GM23338 (cell line): Measurements from ENCODE around the gene MDGA2. TPM values are rescaled to one million over a fixed set of nuclear protein-coding genes. Genes with fewer than 3 reads are reported as not detected.

Experiments
- ATAC-seq: fragments of 200-7000 bp; cut with Tn5 transposase; 3 replicates; pipeline ENCODE4 v1.9.1; 2020
- DNase-seq: peaks from one replicate; pipeline ENCODE4 v3.0.0-alpha.2; 2015; ENCODE audit warnings: low spot score
- H2AFZ ChIP-seq: fragments of 200-600 bp; sonication (generic); 2 replicates; pipeline ENCODE4 v1.8.0; 2016; ENCODE audit warnings: antibody characterized with exemption, mild to moderate bottlenecking, moderate library complexity
- H3F3A ChIP-seq: fragments of 200-600 bp; sonication (generic); replicated peaks from 2 replicates; pipeline ENCODE4 v1.8.0; 2017; ENCODE audit warnings: antibody characterized with exemption, mixed run types, low read depth
- H3K27ac ChIP-seq: fragments of 200-600 bp; sonication (generic); 2 replicates; pipeline ENCODE4 v1.6.1; 2016; ENCODE audit warnings: low read depth
- H3K27me3 ChIP-seq: fragments of 200-600 bp; sonication (generic); 2 replicates; pipeline ENCODE4 v1.8.0; 2016; ENCODE audit warnings: mild to moderate bottlenecking, mixed run types, moderate library complexity; ENCODE audit not compliant: insufficient read depth
- H3K36me3 ChIP-seq: fragments of 200-600 bp; sonication (generic); 2 replicates; pipeline ENCODE4 v1.8.0; 2016; ENCODE audit warnings: mild to moderate bottlenecking; ENCODE audit not compliant: insufficient read depth
- H3K4me1 ChIP-seq: fragments of 200-600 bp; sonication (generic); 2 replicates; pipeline ENCODE4 v1.8.0; 2016; ENCODE audit warnings: mild to moderate bottlenecking, moderate library complexity; ENCODE audit not compliant: insufficient read depth
- H3K4me2 ChIP-seq: fragments of 200-600 bp; sonication (generic); 2 replicates; pipeline ENCODE4 v1.7.1; 2017; ENCODE audit warnings: mixed run types
- H3K4me3 ChIP-seq: fragments of 200-600 bp; sonication (generic); 2 replicates; pipeline ENCODE4 v1.6.1; 2016; ENCODE audit warnings: mixed run types
- H3K79me2 ChIP-seq: fragments of 200-600 bp; sonication (generic); replicated peaks from 2 replicates; pipeline ENCODE4 v1.8.0; 2017; ENCODE audit warnings: mild to moderate bottlenecking; ENCODE audit not compliant: insufficient read depth
- H3K9me2 ChIP-seq: fragments of 200-600 bp; sonication (generic); 2 replicates; pipeline ENCODE4 v1.8.0; 2017; ENCODE audit not compliant: insufficient read depth
- H4K20me1 ChIP-seq: fragments of 200-600 bp; sonication (generic); replicated peaks from 2 replicates; pipeline ENCODE4 v1.8.0; 2017; ENCODE audit warnings: mild to moderate bottlenecking; ENCODE audit not compliant: insufficient read depth
- H3K27ac Mint-ChIP-seq: 2 replicates; pipeline ENCODE4 v1.8.0; 2020; ENCODE audit warnings: inconsistent platforms, mild to moderate bottlenecking, moderate library complexity, mixed read lengths
- H3K27me3 Mint-ChIP-seq: 3 replicates; pipeline ENCODE4 v1.8.0; 2022; ENCODE audit warnings: low read depth, mild to moderate bottlenecking, moderate library complexity, mixed read lengths, inconsistent platforms; ENCODE audit not compliant: insufficient read depth, poor library complexity
- H3K36me3 Mint-ChIP-seq: 3 replicates; pipeline ENCODE4 v1.8.0; 2021; ENCODE audit warnings: low read depth, mild to moderate bottlenecking, inconsistent platforms, moderate library complexity, mixed read lengths
- H3K4me1 Mint-ChIP-seq: 3 replicates; pipeline ENCODE4 v1.8.0; 2020; ENCODE audit warnings: mild to moderate bottlenecking, inconsistent platforms, mixed read lengths
- H3K4me3 Mint-ChIP-seq: 3 replicates; pipeline ENCODE4 v1.8.0; 2021; ENCODE audit warnings: moderate library complexity, mild to moderate bottlenecking, inconsistent platforms, mixed read lengths
- H3K9me3 Mint-ChIP-seq: 3 replicates; pipeline ENCODE4 v1.8.0; 2020; ENCODE audit warnings: moderate library complexity, mild to moderate bottlenecking, inconsistent platforms, mixed read lengths
- CREB1 ChIP-seq: fragments of 250-450 bp; sonication (Bioruptor Pico); IDR thresholded peaks from 2 replicates; pipeline ENCODE4 v1.5.0; 2020; ENCODE audit warnings: low read depth, mild to moderate bottlenecking, moderate library complexity
- EZH2 ChIP-seq: fragments of 200-600 bp; sonication (generic); IDR thresholded peaks from one replicate; pipeline ENCODE4 v1.8.0; 2017; ENCODE audit warnings: antibody characterized with exemption, mild to moderate bottlenecking, low read depth; ENCODE audit not compliant: unreplicated experiment
- EZH2phosphoT487 ChIP-seq: fragments of 200-600 bp; sonication (generic); IDR thresholded peaks from one replicate; pipeline ENCODE4 v1.8.1; 2018; ENCODE audit warnings: antibody characterized with exemption; ENCODE audit not compliant: unreplicated experiment
- JUNB ChIP-seq: IDR thresholded peaks from one replicate; pipeline ENCODE4 v1.6.1; 2016; ENCODE audit warnings: antibody characterized with exemption; ENCODE audit not compliant: unreplicated experiment
- NANOG ChIP-seq: IDR thresholded peaks from 2 replicates; pipeline ENCODE4 v1.6.1; 2016; ENCODE audit warnings: antibody characterized with exemption, borderline replicate concordance
- POLR2AphosphoS5 ChIP-seq: IDR thresholded peaks from 2 replicates; pipeline ENCODE4 v1.6.1; 2016; ENCODE audit warnings: antibody characterized with exemption, low read depth
- STAT1 ChIP-seq: IDR thresholded peaks from one replicate; pipeline ENCODE4 v1.6.1; 2016; ENCODE audit warnings: antibody characterized with exemption; ENCODE audit not compliant: unreplicated experiment
- ZNF114 ChIP-seq: fragments of 250-450 bp; sonication (Bioruptor Pico); IDR thresholded peaks from 2 replicates; pipeline ENCODE4 v1.5.0; 2020; ENCODE audit warnings: mild to moderate bottlenecking, moderate library complexity
- ZNF331 ChIP-seq: fragments of 250-450 bp; sonication (Bioruptor Pico); IDR thresholded peaks from 2 replicates; pipeline ENCODE4 v1.5.0; 2020; ENCODE audit warnings: low read depth, mild to moderate bottlenecking, moderate library complexity
- polyA plus RNA-seq: library from polyadenylated mRNA; unstranded; fragments of >200 nt; fragmentation: Nextera tagmentation; extraction: Ambion mirVana; gene quantifications from 2 replicates; pipeline ENCODE4 v1.2.1, GENCODE V29; 2016
- total RNA-seq: library from RNA; depleted of rRNA; stranded (reverse); fragments of >200 nt; shearing (Covaris generic); gene quantifications from 2 replicates; pipeline ENCODE4 v1.2.3, GENCODE V29; 2014
- TF ChIP-seq, protein P1 (sequence below): IDR thresholded peaks from one replicate; pipeline ENCODE4 v1.6.1; 2018; ENCODE audit warnings: antibody characterized with exemption; ENCODE audit not compliant: unreplicated experiment
- TF ChIP-seq, protein P2 (sequence below), 2 experiments: fragments of 200-600 bp in 1 of 2; sonication (generic) in 1 of 2; conservative IDR thresholded peaks; 2 replicates each; pipeline versions ENCODE4 v1.5.1 to v1.6.1; 2016 to 2017; ENCODE audit warnings: antibody characterized with exemption in 2 of 2, low read depth in 2 of 2, mild to moderate bottlenecking in 2 of 2, moderate library complexity in 1 of 2
- TF ChIP-seq, protein P3 (sequence below): IDR thresholded peaks from 2 replicates; pipeline ENCODE4 v1.6.1; 2016; ENCODE audit warnings: antibody characterized with exemption
- TF ChIP-seq, protein P4 (sequence below): fragments of 250-450 bp; sonication (Bioruptor Pico); IDR thresholded peaks from 2 replicates; pipeline ENCODE4 v1.5.0; 2020; ENCODE audit warnings: mild to moderate bottlenecking, moderate library complexity

The MDGA2 gene
- total and polyA plus RNA-seq, 2 experiments from 2014 or later = 0.68 to 1.7 TPM

DNA sequence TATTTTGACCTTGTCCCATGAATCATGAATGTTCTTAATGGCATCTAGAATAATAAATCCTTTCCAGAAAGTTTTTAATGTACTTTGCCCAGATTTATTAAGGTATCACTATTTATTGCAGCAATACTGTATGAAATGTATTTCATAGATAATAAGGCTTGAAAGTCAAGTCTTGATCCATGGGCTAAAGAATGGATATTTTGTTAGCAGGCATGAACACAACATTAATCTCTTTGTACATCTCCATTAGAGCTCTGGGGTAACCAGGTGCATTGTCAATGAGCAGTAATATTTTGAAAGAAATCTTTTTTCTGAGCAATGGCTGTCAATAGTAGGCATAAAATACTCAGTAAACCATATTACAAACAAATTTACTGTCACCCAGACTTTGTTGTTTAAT, 882.3 kb downstream of the MDGA2 start:
- no peaks in the 10 kb centered on the region for H3K36me3 ChIP-seq
- no peaks in the 10 kb centered on the region for H3F3A ChIP-seq
- Mint-ChIP-seq H3K36me3 (no peaks in the 10 kb centered on the region), H3K9me3 (peaks cover 3% of the 10 kb centered on the region; the same call in 2 of the 3 replicates), H3K27me3 (peaks cover 2% of the 10 kb centered on the region), H3K4me1 (no peaks in the 10 kb centered on the region), H3K4me3 (no peak overlapping the region), H3K27ac (no peak overlapping the region)
- H3K4me1 ChIP-seq = no peaks in the 10 kb centered on the region
- H4K20me1 ChIP-seq = no peaks in the 10 kb centered on the region
- no peak overlapping the region for H2AFZ ChIP-seq
- no peak for ATAC-seq
- H3K79me2 ChIP-seq = no peaks in the 10 kb centered on the region
- no peak overlapping the region for H3K4me2 ChIP-seq
- no peaks in the 10 kb centered on the region for H3K27me3 ChIP-seq
- no peak for TF ChIP-seq EZH2
- no peak for TF ChIP-seq POLR2AphosphoS5
- TF ChIP-seq CREB1 = no peak
- TF ChIP-seq, protein P1, sequence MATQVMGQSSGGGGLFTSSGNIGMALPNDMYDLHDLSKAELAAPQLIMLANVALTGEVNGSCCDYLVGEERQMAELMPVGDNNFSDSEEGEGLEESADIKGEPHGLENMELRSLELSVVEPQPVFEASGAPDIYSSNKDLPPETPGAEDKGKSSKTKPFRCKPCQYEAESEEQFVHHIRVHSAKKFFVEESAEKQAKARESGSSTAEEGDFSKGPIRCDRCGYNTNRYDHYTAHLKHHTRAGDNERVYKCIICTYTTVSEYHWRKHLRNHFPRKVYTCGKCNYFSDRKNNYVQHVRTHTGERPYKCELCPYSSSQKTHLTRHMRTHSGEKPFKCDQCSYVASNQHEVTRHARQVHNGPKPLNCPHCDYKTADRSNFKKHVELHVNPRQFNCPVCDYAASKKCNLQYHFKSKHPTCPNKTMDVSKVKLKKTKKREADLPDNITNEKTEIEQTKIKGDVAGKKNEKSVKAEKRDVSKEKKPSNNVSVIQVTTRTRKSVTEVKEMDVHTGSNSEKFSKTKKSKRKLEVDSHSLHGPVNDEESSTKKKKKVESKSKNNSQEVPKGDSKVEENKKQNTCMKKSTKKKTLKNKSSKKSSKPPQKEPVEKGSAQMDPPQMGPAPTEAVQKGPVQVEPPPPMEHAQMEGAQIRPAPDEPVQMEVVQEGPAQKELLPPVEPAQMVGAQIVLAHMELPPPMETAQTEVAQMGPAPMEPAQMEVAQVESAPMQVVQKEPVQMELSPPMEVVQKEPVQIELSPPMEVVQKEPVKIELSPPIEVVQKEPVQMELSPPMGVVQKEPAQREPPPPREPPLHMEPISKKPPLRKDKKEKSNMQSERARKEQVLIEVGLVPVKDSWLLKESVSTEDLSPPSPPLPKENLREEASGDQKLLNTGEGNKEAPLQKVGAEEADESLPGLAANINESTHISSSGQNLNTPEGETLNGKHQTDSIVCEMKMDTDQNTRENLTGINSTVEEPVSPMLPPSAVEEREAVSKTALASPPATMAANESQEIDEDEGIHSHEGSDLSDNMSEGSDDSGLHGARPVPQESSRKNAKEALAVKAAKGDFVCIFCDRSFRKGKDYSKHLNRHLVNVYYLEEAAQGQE = no peak
- TF ChIP-seq, protein P2, sequence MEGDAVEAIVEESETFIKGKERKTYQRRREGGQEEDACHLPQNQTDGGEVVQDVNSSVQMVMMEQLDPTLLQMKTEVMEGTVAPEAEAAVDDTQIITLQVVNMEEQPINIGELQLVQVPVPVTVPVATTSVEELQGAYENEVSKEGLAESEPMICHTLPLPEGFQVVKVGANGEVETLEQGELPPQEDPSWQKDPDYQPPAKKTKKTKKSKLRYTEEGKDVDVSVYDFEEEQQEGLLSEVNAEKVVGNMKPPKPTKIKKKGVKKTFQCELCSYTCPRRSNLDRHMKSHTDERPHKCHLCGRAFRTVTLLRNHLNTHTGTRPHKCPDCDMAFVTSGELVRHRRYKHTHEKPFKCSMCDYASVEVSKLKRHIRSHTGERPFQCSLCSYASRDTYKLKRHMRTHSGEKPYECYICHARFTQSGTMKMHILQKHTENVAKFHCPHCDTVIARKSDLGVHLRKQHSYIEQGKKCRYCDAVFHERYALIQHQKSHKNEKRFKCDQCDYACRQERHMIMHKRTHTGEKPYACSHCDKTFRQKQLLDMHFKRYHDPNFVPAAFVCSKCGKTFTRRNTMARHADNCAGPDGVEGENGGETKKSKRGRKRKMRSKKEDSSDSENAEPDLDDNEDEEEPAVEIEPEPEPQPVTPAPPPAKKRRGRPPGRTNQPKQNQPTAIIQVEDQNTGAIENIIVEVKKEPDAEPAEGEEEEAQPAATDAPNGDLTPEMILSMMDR (conservative IDR thresholded peaks at IDR 0.05; ENCODE audit: low read depth in 2 of 2) = no peak
- TF ChIP-seq, protein P3, sequence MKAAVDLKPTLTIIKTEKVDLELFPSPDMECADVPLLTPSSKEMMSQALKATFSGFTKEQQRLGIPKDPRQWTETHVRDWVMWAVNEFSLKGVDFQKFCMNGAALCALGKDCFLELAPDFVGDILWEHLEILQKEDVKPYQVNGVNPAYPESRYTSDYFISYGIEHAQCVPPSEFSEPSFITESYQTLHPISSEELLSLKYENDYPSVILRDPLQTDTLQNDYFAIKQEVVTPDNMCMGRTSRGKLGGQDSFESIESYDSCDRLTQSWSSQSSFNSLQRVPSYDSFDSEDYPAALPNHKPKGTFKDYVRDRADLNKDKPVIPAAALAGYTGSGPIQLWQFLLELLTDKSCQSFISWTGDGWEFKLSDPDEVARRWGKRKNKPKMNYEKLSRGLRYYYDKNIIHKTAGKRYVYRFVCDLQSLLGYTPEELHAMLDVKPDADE = no peak
- TF ChIP-seq ZNF331 (CRISPR knock-in tag) = no peak
- TF ChIP-seq, protein P4, sequence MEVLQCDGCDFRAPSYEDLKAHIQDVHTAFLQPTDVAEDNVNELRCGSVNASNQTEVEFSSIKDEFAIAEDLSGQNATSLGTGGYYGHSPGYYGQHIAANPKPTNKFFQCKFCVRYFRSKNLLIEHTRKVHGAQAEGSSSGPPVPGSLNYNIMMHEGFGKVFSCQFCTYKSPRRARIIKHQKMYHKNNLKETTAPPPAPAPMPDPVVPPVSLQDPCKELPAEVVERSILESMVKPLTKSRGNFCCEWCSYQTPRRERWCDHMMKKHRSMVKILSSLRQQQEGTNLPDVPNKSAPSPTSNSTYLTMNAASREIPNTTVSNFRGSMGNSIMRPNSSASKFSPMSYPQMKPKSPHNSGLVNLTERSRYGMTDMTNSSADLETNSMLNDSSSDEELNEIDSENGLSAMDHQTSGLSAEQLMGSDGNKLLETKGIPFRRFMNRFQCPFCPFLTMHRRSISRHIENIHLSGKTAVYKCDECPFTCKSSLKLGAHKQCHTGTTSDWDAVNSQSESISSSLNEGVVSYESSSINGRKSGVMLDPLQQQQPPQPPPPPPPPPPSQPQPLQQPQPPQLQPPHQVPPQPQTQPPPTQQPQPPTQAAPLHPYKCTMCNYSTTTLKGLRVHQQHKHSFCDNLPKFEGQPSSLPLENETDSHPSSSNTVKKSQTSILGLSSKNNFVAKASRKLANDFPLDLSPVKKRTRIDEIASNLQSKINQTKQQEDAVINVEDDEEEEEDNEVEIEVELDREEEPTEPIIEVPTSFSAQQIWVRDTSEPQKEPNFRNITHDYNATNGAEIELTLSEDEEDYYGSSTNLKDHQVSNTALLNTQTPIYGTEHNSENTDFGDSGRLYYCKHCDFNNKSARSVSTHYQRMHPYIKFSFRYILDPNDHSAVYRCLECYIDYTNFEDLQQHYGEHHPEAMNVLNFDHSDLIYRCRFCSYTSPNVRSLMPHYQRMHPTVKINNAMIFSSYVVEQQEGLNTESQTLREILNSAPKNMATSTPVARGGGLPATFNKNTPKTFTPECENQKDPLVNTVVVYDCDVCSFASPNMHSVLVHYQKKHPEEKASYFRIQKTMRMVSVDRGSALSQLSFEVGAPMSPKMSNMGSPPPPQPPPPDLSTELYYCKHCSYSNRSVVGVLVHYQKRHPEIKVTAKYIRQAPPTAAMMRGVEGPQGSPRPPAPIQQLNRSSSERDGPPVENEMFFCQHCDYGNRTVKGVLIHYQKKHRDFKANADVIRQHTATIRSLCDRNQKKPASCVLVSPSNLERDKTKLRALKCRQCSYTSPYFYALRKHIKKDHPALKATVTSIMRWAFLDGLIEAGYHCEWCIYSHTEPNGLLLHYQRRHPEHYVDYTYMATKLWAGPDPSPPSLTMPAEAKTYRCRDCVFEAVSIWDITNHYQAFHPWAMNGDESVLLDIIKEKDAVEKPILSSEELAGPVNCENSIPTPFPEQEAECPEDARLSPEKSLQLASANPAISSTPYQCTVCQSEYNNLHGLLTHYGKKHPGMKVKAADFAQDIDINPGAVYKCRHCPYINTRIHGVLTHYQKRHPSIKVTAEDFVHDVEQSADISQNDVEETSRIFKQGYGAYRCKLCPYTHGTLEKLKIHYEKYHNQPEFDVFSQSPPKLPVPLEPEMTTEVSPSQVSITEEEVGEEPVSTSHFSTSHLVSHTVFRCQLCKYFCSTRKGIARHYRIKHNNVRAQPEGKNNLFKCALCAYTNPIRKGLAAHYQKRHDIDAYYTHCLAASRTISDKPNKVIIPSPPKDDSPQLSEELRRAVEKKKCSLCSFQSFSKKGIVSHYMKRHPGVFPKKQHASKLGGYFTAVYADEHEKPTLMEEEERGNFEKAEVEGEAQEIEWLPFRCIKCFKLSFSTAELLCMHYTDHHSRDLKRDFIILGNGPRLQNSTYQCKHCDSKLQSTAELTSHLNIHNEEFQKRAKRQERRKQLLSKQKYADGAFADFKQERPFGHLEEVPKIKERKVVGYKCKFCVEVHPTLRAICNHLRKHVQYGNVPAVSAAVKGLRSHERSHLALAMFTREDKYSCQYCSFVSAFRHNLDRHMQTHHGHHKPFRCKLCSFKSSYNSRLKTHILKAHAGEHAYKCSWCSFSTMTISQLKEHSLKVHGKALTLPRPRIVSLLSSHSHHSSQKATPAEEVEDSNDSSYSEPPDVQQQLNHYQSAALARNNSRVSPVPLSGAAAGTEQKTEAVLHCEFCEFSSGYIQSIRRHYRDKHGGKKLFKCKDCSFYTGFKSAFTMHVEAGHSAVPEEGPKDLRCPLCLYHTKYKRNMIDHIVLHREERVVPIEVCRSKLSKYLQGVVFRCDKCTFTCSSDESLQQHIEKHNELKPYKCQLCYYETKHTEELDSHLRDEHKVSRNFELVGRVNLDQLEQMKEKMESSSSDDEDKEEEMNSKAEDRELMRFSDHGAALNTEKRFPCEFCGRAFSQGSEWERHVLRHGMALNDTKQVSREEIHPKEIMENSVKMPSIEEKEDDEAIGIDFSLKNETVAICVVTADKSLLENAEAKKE (CRISPR knock-in tag) = no peak
- no peak for TF ChIP-seq JUNB
- no peak for TF ChIP-seq STAT1
- TF ChIP-seq NANOG = no peak
- TF ChIP-seq ZNF114 (CRISPR knock-in tag) = no peak
- no peak for TF ChIP-seq EZH2phosphoT487
- H3K9me2 ChIP-seq = no peaks in the 10 kb centered on the region; the same call in 1 of the 2 replicates
- no peak overlapping the region for H3K4me3 ChIP-seq
- no peak overlapping the region for H3K27ac ChIP-seq
- DNase-seq = no peak
